GM21825 (cell line): ENCODE data around the gene LMO2.

Experiments
- ATAC-seq: cut with Tn5 transposase; IDR thresholded peaks from one replicate; pipeline ENCODE4 v1.9.1; 2021; ENCODE audit warnings: mild to moderate bottlenecking, moderate library complexity; ENCODE audit not compliant: unreplicated experiment

Gene LMO2

GRCh38 chr11:33915526-33915925 is 23.6 kb upstream of the LMO2 start:
- no peak for ATAC-seq

GRCh38 chr11:33913991-33914390 is 22.1 kb upstream of the LMO2 start:
- ATAC-seq, result no peak

GRCh38 chr11:33912405-33913361 is 20.8 kb upstream of the LMO2 start:
- peak; percentile 76 for ATAC-seq

- ATAC-seq, result no peak
Measured at GRCh38 chr11:33910958-33911339, 19.1 kb upstream of the LMO2 start.

- ATAC-seq, result no peak
Measured at GRCh38 chr11:33910296-33910957, 18.6 kb upstream of the LMO2 start.

- no peak for ATAC-seq
Measured at GRCh38 chr11:33909552-33909951, 17.7 kb upstream of the LMO2 start.

GRCh38 chr11:33909150-33909549 is 17.3 kb upstream of the LMO2 start:
- no peak for ATAC-seq

GRCh38 chr11:33907421-33907820 is 15.5 kb upstream of the LMO2 start:
- no peak for ATAC-seq

GRCh38 chr11:33906484-33907186 is 14.8 kb upstream of the LMO2 start:
- no peak for ATAC-seq

- no peak for ATAC-seq
Measured at GRCh38 chr11:33904102-33904501, 12.2 kb upstream of the LMO2 start.

GRCh38 chr11:33900159-33900840 is 8.4 kb upstream of the LMO2 start:
- no peak for ATAC-seq

- no peak for ATAC-seq
Measured at GRCh38 chr11:33899400-33900037, 7.6 kb upstream of the LMO2 start.

- ATAC-seq, result no peak
Measured at GRCh38 chr11:33898957-33899356, 7.1 kb upstream of the LMO2 start.

- no peak for ATAC-seq
Measured at GRCh38 chr11:33897761-33898375, 6.0 kb upstream of the LMO2 start.

GRCh38 chr11:33896911-33897310 is 5.0 kb upstream of the LMO2 start:
- no peak for ATAC-seq

GRCh38 chr11:33895752-33896137 is 3.9 kb upstream of the LMO2 start:
- ATAC-seq, result no peak

- no peak for ATAC-seq
Measured at GRCh38 chr11:33894398-33894746, 2.5 kb upstream of the LMO2 start.

- peak; percentile 79 for ATAC-seq
Measured at GRCh38 chr11:33893711-33894397, 2.0 kb upstream of the LMO2 start.

- no peak for ATAC-seq
Measured at GRCh38 chr11:33892906-33893594, 1.2 kb upstream of the LMO2 start.
